ENCODE data around the gene USP20.
"Not testable (repeated sequence)": the region's sequence is repeated elsewhere in the genome, so short reads cannot be mapped to it uniquely, and the experiment has no call there.

Gene USP20

DNA sequence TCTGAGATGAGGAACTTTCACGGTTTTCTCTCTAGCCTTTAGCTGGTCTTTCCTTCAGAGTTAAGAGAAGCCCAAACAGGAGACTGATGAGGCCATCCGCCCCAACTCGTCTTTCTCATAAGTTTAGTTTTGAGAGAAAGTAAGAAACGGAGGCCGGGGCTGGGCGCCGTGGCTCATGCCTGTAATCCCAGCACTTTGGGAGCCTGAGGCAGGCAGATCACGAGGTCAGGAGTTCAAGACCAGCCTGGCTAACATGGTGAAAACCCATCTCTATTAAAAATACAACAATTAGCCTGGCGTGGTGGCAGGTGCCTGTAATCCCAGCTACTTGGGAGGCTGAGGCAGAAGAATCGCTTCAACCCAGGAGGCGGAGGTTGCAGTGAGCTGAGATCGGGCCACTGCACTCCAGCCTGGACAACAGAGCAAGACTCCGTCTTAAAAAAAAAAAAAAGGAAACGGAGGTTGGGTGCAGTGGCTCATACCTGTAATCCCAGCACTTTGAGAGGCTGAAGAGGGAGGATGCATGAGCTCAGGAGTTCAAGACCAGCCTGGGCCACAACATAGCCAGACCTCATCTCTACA, 55.6 kb downstream of the USP20 start:
- not testable (repeated sequence) for DNase-seq

GRCh38 chr9:129891569-129891968, 56.3 kb downstream of the USP20 start:
- DNase-seq, result peak in 1 of 5 experiments; percentile 67

GRCh38 chr9:129894120-129894823, 59.0 kb downstream of the USP20 start:
- DNase-seq, result peak in 3 of 5 experiments; percentile 29 to 72 (median 67)

- peak in 3 of 5 experiments; percentile 51 to 90 (median 54) for DNase-seq
Measured at GRCh38 chr9:129895376-129896268, 60.4 kb downstream of the USP20 start.

- DNase-seq, result no peak
Measured at GRCh38 chr9:129897263-129897662, 62.0 kb downstream of the USP20 start.

GRCh38 chr9:129898185-129898584, 62.9 kb downstream of the USP20 start:
- DNase-seq, result no peak

GRCh38 chr9:129899620-129900019, 64.4 kb downstream of the USP20 start:
- DNase-seq, result no peak

GRCh38 chr9:129900263-129901027, 65.2 kb downstream of the USP20 start:
- DNase-seq, result no peak

DNA sequence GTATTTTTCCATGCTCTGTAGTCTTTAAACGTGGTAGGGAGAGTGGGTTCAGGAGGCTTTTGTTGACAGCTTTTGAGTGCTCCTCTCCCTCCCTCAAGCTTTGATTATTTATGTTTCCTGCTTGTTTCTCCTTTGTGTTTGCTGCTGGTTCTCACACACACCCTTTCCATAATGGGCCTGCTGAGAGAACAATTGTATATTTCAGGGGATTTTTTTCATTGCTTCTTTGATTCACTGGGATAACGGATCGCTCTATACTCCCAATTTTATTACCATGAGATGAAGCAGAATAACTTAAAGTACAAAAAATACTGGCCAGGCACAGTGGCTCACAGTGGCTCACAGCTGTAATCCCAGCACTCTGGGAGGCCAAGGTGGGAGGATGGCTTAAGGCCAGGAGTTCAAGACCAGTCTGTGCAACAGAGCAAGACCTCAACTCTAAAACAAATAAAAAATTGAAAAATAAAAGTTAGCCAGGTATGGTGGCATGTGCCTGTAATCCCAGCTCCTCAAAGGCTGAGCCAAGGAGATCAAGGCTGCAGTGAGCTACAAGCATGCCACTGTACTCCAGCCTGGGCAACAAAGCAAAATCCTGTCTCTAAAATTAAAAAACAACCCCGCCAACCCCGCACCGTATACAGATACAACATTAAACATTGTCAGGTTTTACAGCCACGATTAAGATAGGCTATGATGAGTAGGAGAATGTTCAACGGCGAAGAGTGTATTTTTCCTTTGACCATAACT, 66.9 kb downstream of the USP20 start:
- no peak for DNase-seq

DNA sequence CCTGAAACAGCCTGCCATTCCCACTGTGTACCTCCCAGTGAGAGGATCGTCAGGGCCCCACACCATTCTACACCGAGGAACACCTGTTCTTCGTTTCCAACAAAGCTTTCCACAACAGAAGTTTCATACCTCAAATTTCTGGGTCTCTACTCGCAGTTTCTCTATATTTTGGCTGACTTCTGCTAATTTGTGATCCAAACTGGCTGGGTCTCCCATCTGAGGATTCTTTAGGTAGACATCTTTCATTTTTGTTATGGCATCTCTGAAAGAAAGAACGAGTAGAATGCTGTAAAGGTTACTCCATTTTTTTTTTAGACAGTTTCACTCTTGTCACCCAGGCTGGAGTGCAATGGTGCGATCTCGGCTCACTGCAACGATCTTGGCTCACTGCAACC, 67.5 kb downstream of the USP20 start:
- DNase-seq, result no peak

DNA sequence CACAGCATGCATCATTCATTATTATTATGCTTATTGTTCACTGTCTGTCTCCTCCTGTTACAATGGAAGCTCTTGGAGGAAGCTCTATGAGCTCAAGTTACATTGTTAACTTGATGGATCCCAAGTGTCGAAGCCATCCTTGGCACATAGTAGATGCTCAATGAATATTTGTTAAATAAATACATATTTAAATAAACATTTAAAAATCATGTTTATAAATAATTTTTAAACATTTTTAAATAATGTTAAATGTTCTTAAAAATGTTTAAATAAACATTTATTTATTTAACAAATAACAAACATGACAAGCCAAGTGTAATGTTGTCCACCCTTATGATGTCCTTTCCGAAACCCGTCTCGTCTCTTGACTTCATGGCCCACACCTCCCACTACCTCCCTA, 69.5 kb downstream of the USP20 start:
- no peak for DNase-seq

GRCh38 chr9:129906298-129906697, 71.0 kb downstream of the USP20 start:
- no peak for DNase-seq

GRCh38 chr9:129907201-129907600, 71.9 kb downstream of the USP20 start:
- DNase-seq, result no peak

DNA sequence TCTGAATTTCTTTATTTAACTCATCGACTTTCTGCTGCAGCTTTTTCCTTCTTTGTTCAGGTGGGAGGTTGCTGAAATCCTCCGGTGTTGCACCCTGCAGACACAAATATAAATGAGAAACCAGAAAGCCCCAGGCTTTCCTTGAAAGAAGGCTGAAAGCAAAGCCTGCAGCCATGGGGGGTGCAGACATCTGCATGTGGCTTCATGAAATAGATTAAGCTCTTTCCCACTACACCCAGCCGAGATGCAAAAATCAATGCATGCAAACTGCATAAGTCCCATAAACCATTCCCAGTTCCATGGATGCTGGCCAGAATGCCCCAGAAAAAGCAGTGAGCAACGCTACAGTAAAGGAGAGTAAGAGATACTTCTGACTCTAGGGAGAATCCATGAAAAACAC, 73.6 kb downstream of the USP20 start:
- DNase-seq, result no peak

DNA sequence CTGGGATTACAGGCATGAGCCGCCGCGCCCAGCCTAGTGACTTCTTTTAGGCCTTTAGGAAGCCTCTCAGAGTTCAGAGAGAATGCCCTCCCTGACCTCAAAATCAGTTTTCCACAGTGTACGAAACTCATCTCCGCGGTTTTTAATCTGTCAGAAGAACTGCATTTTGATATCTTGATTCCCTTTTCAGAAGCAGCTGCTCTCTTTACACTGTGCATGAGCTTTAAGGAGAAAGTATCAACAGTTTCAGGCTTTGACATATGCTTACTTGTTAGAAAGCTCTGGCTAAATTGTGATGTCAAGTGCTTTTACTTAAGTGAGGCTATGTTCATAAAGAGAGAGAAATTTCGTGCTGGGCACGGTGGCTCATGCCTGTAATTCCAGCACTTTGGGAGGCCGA, 74.6 kb downstream of the USP20 start:
- DNase-seq, result no peak

DNA sequence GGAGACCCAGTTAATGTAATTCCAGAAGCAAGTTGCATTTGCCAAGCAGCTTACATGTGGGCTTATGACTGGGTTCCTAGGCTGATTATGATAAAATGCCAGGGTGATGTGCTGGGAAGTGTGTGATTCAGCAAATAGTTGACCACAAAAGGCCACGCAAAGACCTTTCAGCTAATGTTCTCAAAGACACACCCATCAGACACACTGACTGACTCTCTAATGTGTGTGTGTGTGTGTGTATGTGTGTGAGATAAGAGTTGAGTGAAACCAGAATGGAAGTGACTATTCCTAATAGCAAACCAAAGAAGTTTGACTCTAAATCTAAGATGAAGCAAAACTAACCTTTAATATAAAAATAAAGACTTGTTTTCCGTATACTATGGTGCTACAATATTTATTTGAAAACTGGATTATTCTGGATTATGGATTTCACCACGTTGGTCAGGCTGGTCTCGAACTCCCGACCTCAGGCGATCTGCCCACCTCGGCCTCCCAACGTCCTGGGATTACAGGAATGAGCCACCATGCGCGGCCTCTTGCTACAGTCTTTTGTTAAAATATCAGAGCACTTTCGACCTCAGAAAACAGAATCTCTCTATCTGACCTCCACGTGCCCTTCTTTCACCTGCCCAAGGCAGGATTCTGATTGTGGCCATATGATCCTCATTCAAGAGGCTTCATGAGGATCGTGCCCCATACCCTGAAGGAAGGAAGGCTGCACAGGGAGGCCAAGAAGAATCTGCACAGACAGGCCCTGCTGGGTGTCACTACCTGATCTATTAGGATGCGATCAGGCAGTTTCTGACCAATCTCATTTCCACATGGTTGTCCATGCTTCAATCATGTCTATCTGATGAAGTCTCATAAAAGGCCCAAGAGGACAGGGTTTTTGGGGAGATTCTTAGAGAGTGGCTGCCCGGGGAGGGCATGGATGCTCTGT, 75.6 kb downstream of the USP20 start:
- no peak for DNase-seq

DNA sequence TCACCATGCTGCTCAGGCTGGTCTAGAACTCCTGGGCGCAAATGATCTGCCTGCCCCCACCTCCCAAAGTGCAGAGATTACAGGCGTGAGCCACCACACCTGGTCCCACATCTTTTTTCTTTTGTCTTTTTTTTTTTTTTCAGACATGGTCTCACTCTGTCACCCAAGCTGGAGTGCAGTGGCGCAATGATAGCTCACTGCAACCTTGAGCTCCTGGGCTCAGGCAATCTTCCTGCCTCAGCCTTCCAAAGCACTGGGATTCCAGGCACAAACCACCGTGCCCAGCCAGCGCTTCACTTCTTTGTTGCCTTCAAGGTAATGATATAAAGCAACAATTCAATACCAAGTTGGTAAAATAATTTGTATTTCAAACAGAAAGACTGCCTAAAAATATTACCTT, 78.8 kb downstream of the USP20 start:
- DNase-seq, result no peak

- DNase-seq, result no peak
Measured at GRCh38 chr9:129916707-129917106, 81.4 kb downstream of the USP20 start.

GRCh38 chr9:129918296-129918950, 83.2 kb downstream of the USP20 start:
- DNase-seq, result no peak

DNA sequence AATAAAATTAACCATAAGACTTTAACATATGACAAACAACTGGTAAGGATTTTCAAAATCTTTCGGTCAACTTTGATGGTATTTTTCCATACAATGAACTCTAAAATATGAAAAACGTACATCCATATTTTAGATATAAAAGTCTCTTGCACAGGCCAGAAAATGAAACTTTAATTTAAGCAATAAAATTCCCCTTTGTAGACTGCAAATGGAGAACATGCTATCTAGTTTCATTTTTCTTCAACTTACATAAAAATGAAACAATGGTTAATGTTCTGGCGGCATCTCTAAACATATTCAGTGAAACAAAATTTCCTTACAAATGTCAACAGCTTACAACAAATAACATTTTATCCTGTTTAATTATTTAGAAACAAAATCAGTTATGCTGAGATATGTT, 84.0 kb downstream of the USP20 start:
- no peak for DNase-seq
